HUDEP-2 (cell line): Measurements from ENCODE around the gene KLHL8.
A peak's percentile ranks its signal among the peaks of the same experiment; 100 is the strongest.
"Not testable (repeated sequence)": the region's sequence is repeated elsewhere in the genome, so short reads cannot be mapped to it uniquely, and the experiment has no call there.

Source experiments
- DNase-seq, 76 experiments: peaks; one replicate each; lab custom pipeline; 2025; ENCODE audit not compliant: unreplicated experiment in 76 of 76; lab: John Stamatoyannopoulos, UW

KLHL8 gene

GRCh38 chr4:87229979-87230378, 9.6 kb upstream of the KLHL8 start:
- DNase-seq, result no peak

- no peak for DNase-seq
These were observed 7.9 kb upstream of the KLHL8 start for GRCh38 chr4:87228262-87228860.

DNA sequence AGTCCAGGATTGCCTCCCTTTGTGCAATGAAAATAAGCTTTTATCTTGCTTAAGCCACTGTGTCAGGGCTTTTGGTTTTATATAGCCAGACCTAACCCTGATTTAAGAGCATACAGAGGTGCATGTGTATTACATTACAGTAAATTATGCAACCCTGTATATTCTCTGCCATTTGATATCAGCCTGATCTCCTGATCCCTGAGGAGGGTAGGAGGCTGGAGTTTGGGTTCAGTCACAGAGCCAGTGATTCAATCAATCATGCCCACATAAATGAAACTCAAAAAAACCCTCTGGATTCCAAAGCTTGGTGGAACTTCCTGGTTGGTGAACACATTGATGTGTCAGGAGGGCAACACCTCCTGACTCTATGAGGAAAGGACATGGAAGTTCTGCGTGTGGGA, 7.3 kb upstream of the KLHL8 start:
- no peak for DNase-seq

DNA sequence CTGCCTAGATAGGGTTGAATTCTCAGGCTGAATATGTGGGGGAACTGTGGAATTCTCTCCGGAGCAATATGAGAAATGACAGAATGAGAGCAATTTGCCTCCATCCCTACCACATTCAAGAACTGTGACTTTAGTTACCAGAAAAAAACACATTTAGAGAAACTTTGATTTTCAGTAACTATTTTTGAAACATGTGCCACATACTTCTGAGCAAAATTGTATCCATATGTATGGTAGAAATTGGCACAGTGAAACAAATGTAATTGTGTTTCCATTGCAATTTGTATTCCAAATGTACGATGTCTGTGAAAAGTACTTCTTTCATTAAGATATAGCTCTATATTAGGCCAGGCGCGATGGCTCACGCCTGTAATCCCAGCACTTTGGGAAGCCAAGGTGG, 5.5 kb upstream of the KLHL8 start:
- no peak for DNase-seq

GRCh38 chr4:87224141-87224923, 3.9 kb upstream of the KLHL8 start:
- no peak for DNase-seq

GRCh38 chr4:87219632-87220093, 755 bp downstream of the KLHL8 start:
- DNase-seq, result peak in 49 of 76 experiments; percentile 5 to 59 (median 26)

GRCh38 chr4:87217235-87217763, 3.1 kb downstream of the KLHL8 start:
- not testable (repeated sequence) for DNase-seq

- DNase-seq, result no peak
These were observed 3.9 kb downstream of the KLHL8 start for GRCh38 chr4:87216469-87216868.

DNA sequence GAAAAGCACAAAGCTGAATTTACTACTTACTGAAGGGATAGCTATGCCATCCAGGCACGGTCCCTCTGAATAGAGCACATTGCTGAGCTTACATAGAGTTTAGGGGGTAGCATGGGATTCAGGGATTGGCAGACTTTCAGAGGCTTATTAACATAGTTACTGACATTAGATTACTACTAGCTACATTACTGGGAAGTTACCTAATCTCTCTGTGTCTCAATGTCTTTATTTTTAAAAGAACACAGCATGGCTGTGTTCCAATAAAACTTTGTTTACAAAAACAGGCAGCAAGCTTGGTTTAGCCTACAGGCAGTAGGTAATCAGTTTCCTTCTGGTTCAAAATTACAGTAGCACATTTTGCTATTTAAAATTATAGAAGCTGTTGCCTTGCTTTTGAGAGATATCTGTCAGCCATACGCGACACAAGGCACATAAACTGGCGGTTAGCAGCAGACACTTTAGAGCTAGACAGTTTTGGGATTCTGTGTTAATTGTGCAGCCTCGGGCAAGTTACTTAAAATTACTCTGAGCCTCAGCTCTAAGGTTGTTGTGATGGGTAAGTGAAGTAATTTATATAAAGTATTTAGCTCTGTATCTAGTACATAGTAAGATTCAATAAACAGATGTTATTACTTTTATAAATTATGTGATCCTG, 6.9 kb downstream of the KLHL8 start:
- peak in 1 of 76 experiments; percentile 4 for DNase-seq

DNA sequence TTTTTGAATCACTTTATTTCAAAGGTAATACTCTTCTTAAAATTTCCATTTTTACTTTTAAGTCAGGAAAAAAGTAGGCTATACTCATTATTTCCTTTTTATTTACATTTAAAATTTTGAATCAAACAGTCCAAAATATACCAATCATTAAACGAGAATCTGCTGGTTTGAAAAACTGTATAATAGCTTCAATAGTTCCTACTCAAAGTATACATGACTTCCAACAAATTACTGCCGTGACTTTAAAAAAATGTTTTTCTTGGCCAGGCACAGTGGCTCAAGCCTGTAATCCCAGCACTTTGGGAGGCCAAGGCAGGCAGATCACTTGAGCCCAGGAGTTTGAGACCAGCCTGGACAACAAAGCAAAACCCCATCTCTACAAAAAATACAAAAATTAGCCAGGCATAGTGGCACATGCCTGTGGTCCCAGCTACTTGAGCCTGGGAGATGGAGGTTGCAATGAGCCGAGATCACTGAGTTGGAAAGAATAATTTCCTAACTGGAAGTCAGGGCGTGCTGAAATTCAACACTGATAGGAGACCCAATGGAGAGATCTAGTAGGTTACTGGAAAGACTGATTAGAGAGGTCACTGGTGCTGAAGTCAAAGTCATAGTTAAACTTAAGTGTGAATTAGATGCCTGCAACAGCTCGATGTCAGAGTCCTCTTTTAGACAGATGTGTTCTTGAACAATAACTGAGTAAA, 9.0 kb downstream of the KLHL8 start:
- DNase-seq, result no peak

GRCh38 chr4:87209696-87210095, 10.7 kb downstream of the KLHL8 start:
- DNase-seq, result peak in 55 of 76 experiments; percentile 1 to 69 (median 19)

- DNase-seq, result no peak
These were observed 11.2 kb downstream of the KLHL8 start for GRCh38 chr4:87209182-87209581.

DNA sequence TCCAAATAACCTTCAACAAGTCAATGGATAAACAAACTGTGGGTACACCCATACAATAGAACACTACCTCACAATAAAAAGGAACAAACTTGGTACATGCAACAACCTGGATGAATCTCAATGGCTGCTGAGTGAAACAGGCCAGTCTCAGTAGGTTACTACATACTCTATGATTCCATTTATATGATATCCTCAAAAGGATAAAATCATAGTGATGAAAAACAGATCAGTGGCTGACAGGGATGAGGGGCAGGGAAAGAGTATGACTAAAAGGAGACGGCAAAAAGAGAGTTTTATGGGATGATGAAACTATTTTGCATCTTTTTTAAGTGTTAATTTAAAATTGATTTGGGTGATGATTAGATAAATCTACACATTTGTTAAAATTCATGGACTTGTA, 15.9 kb downstream of the KLHL8 start:
- DNase-seq, result no peak

DNA sequence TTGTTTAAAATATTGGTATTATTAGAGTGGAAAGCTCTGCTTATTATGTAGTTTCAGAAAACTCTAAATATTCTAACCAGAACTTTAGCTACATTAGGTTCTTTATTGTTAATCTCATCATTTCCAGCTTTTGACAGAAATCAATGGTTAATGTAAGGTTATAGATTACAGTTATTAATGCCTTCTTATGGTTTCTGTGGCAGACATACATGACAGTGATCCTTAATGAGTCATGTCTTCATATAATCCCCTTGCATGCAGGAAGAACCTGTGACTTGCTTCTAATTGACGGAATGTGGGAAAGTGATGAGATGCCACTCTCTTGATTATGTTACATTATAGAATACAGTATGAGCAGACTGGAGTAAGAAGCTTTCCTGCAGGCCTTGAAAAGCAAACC, 23.5 kb downstream of the KLHL8 start:
- DNase-seq, result no peak

DNA sequence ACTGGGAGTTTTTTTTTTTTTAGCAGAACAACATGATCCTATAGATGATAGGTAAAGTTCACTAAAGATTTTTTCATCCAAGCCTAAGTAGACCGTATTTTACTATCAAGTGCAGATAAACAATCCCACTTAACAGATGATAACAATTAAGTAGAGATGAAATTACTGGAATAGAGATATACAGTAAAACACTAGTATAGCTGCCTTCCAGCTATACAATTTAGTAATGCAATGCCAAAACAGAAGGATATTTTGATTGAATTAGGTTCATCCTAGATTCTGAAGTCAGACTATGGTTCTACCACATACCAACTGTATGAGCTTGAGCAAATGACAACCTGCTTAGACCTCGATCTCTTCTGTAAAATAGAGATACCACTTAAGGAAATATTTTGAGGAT, 24.3 kb downstream of the KLHL8 start:
- DNase-seq, result no peak

- no peak for DNase-seq
These were observed 26.3 kb downstream of the KLHL8 start for GRCh38 chr4:87193958-87194675.

GRCh38 chr4:87192145-87192919, 28.1 kb downstream of the KLHL8 start:
- DNase-seq, result no peak

- DNase-seq, result no peak
These were observed 31.5 kb downstream of the KLHL8 start for GRCh38 chr4:87188932-87189331.

- DNase-seq, result no peak
These were observed 32.4 kb downstream of the KLHL8 start for GRCh38 chr4:87188048-87188447.
